T-helper 22 cell (primary cell): ENCODE results near the gene CD320.

Experiments used
- DNase-seq: peaks from one replicate; pipeline ENCODE4 v3.0.0-alpha.2; 2020; ENCODE audit warnings: low read depth

The CD320 gene

GRCh38 chr19:8253678-8254077, 54.5 kb downstream of the CD320 start:
- DNase-seq, result no peak

GRCh38 chr19:8252922-8253589, 55.1 kb downstream of the CD320 start:
- DNase-seq, result peak; percentile 47
